ENCODE data around the gene SMG6.

The SMG6 gene

DNA sequence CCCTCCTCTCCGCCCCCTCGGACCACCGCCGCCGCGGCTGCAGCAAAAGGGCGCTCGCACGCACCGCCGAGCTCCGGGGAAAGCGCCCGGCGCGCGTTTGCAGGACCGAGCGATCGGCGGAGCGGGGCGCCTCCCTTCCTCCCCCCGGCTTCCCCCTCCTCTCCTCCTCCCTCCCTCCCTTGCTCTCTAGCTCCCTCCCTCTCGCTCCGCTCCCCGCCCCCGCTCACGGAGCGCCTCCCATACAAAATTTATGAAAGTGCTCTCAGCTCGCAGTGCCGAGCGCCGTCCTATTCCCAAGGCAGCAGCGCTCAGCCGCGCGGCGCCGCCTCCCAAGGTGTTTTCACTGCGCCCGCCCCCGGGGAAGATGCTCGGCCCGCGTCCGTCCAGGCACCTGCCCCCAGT lies 278.4 kb downstream of the SMG6 start, which contains the start of gene RTN4RL1:
RTN4RL1 (minus strand) TSS at position 115 of the 402 bp plus-strand sequence. CDS start 469 bp downstream, outside the sequence.
- TF ChIP-seq, protein P1, sequence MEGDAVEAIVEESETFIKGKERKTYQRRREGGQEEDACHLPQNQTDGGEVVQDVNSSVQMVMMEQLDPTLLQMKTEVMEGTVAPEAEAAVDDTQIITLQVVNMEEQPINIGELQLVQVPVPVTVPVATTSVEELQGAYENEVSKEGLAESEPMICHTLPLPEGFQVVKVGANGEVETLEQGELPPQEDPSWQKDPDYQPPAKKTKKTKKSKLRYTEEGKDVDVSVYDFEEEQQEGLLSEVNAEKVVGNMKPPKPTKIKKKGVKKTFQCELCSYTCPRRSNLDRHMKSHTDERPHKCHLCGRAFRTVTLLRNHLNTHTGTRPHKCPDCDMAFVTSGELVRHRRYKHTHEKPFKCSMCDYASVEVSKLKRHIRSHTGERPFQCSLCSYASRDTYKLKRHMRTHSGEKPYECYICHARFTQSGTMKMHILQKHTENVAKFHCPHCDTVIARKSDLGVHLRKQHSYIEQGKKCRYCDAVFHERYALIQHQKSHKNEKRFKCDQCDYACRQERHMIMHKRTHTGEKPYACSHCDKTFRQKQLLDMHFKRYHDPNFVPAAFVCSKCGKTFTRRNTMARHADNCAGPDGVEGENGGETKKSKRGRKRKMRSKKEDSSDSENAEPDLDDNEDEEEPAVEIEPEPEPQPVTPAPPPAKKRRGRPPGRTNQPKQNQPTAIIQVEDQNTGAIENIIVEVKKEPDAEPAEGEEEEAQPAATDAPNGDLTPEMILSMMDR (IDR thresholded peaks at IDR 0.05; ENCODE audit: low read depth, low read length): no peak
- peak within 1 kb of the TSS; percentile 42 for H3K4me3 ChIP-seq (ENCODE audit: low read depth, low read length)

DNA sequence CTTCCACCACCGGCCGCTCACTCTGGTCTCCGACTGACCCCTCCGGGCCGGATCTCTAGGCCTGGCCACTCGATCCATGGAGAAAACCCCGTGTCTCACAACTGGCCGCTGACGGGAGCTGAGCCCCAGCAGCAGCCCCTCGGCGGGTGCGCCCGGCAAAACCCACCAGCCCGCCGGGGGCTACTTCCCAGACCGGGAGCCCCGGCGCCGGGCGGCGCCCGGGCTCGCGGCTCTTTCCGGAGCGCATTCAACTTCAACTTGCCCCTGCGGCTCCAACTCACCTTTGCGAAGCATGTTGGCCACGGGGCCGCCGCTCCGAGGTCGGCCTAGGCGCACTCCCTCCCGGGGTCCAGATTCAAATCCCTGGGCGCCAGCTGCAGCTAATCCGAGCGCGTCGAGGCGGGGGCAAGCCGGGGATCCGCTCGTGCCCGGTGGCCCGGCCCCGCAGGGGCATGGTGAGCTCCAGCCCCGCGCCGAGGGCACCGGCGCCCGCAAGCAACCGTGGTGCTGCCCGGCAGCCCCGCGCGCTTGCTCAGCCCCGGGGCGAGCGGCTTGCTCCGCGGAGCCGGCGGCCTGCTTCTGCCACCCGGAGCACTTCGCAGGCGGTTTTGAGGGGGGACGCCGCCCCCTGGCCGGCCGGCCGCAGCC lies 278.9 kb downstream of the SMG6 start:
- peak overlapping the region; percentile 42 for H3K4me3 ChIP-seq (ENCODE audit: low read depth, low read length)
- TF ChIP-seq, protein P1 (IDR thresholded peaks at IDR 0.05; ENCODE audit: low read depth, low read length): no peak

DNA sequence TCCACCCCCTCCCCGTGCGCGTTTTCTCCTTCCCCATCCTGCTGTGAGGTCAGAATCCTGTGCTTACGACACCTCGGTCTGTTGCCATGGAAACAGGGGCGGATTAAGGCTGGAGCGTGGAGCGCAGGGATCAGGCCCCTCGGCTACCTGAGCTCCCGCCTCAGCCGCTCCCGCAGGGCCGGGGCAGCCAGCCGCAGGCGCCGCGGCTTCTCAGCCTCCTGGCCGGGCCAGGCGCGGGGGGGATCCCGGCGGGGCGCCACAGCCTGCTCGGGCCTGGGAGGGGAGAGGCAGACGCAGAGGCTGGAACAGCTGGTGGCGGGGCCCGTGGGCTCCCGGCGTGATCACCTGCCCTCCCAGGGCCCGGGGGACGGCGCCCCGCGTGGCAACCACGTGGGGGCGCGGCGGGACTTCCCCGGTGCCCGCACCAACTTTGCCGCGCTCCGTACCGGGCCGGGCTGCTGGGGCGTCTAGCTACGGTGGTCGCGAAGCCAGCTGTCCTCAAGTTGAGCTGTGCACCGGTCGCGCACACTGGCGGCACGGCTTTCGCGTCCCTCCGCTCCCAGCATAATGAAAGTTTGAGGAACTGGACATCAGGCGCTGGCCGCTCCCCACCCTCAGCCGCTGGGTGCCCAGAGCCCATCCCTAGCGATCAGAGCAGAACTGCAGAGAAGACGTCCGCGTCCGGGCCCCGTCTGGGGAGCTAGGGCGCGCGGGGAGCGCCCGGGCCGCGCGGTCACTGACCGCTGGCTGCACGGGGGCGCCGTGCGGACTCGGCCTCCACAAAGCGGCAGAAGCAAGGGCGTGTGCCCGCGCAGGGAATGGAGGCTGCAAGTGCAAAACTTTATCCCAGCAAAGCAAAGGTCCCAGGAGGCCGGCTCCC lies 279.7 kb downstream of the SMG6 start:
- peak overlapping the region; percentile 18; the same call in 1 of the 2 replicates for H3K4me3 ChIP-seq (ENCODE audit: low read depth, low read length)
- TF ChIP-seq, protein P1 (IDR thresholded peaks at IDR 0.05; ENCODE audit: low read depth, low read length): no peak

GRCh38 chr17:2023256-2023655 lies 280.3 kb downstream of the SMG6 start:
- TF ChIP-seq, protein P1 (IDR thresholded peaks at IDR 0.05; ENCODE audit: low read depth, low read length): no peak
- no peak overlapping the region for H3K4me3 ChIP-seq (ENCODE audit: low read depth, low read length)

DNA sequence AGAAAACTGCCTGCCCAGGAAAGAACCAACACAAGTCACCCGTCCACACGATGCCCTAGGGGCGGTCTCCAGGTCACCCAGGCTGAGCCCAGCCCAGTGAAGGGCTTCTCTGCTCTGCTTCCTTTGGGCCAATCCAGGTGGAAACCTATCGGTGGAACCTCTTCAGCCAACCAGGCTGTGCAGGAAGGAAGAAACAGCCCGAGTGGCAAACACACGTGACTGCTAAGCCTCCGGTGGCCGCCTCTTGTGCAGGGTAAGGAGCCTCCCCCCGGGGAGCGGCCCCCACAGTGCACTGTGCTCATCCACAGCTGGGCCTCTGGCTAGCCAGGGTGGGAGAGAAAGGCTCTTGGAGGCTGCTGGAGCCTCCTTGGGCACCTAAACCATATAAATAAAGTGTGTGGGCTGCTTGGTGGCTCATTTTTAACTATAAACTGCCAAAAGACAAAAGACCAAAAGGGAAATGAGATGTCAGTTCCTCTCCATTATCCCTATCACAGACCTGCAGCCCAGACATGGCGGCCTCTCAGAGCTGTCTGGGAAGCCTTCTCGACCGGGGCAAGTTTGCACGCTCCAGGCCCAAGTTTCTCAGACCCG lies 280.8 kb downstream of the SMG6 start:
- TF ChIP-seq, protein P1 (IDR thresholded peaks at IDR 0.05; ENCODE audit: low read depth, low read length): no peak
- H3K4me3 ChIP-seq (ENCODE audit: low read depth, low read length): no peak overlapping the region

DNA sequence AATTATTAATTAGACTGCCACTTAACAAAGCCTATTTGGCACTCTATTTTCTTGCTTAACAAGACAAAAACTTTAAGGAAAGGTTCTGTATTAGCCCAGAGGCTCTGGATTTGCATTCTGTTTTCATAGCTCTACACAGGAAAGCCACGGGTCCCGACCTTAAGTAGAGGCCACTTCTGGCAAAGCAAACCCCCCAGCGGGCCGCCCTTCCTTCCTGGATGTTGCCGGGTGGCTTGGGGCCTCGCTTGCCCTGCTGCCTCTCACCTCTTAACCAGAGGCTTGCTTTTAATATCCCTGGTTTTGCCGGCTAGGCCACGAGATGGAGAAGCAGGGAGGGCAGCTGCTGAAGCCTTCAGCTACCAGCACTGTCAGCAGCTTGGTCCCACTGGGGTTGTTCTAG lies 282.9 kb downstream of the SMG6 start:
- H3K4me3 ChIP-seq (ENCODE audit: low read depth, low read length): no peak overlapping the region
- TF ChIP-seq, protein P1 (IDR thresholded peaks at IDR 0.05; ENCODE audit: low read depth, low read length): no peak

Data from WI38 (cell line).